Stimulated activated CD4-positive, alpha-beta T cell treated with anti-CD3 and anti-CD28 coated beads, Interleukin-2, amount 100 ng/mL, for 4 hours (primary cell): Measurements from ENCODE around the gene PROX2.

Experiments used
- DNase-seq: peaks from one replicate; pipeline ENCODE4 v3.0.0-alpha.2; 2020; ENCODE audit warnings: low read depth

Gene PROX2

DNA sequence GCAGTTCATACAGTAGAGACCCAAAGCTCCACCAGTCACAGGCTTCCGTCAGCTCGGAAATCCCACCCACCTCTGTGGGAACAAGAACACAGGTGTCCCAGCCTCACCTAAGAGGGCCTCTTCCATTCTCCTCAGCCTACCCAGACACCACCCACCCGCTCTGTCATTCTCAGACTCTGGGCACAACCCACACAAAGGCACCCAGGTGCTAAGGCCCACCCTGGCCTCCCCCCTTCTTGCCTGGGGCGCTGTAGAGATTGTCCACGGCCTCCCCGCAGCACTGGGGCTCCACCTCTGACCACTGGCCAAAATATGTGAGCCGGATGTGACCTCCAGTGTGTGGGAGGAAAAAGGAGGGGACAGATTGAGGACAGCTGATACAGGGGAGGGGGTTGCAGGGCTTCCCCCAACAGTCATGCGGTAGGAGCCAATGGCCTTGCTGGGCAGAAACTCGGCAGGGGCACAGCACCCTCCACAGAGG, 33.0 kb upstream of the PROX2 start:
- no peak for DNase-seq

DNA sequence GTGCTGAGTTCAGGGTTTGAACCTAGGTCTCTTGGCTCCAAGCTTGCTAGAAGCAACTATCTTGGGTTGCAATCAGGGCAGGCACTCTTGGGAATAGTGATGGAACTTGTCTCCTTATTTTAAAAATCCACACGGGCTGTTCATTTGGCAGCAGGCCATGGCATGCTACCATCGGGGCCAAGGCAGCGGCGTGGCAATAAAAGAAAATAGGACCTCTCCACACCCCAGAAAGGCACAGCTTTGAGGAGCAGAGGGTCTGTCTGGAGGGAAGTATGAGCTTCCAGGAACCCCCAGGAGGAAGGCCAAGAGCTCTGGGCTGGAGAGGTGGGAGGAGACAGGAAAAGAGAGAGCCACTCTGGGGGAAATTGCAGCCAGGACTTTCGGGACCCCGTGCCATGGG, 31.8 kb upstream of the PROX2 start:
- DNase-seq, result no peak

DNA sequence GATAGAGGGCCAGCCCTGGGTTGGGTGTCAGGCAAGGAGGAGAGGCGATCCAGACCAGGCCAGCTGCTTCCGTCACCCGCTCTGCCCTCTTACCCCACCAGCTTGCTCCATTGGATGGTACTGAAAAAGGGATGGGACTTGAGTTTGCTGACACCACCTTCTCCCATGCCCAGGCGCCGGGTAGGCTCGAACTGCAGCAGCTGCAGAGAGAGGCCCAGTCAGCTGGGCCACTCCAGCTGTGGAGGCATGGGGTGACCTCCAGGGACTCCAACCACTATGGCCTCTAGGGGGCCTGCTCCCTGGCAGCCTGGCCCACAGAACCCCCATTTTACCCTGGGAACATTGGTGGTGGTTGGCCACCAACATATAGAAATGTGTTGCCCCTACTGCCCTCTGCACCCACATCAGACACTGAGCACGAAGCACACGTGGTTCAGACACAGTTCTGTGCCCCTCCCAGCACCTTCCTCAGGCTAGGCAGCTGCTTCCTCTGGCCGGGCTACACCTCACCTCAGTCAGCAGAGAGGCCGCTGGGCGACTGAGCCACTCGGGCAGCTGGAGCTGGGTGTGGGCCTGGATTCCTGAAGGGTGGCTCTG, 31.1 kb upstream of the PROX2 start:
- no peak for DNase-seq

DNA sequence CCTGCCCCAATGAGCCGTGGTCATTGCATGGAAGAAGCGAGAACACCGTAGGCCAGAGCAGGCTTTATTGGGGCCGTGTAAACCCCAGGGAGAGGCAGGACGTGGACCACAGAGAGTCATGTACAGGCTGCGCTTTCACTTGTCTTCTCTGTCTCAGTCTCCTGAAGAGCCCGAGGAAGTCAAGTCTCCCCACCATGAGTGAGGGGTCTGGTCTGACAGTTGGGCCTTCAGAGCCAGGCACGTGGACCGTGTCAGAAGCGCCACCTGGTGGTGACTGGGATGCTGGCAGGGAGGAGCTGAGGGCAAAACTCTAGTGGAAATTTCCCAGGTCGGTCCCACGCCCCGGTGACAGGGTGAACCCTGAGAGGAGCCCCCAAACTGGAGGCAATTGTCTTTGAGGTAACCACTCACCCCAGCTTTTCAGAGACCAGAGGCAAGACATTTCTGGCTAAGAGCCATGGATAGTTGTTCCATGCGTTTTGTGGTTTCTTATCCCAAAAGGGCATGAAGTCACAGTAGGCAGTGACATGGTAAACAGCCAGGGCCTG, 29.7 kb upstream of the PROX2 start:
- DNase-seq, result peak; percentile 70

DNA sequence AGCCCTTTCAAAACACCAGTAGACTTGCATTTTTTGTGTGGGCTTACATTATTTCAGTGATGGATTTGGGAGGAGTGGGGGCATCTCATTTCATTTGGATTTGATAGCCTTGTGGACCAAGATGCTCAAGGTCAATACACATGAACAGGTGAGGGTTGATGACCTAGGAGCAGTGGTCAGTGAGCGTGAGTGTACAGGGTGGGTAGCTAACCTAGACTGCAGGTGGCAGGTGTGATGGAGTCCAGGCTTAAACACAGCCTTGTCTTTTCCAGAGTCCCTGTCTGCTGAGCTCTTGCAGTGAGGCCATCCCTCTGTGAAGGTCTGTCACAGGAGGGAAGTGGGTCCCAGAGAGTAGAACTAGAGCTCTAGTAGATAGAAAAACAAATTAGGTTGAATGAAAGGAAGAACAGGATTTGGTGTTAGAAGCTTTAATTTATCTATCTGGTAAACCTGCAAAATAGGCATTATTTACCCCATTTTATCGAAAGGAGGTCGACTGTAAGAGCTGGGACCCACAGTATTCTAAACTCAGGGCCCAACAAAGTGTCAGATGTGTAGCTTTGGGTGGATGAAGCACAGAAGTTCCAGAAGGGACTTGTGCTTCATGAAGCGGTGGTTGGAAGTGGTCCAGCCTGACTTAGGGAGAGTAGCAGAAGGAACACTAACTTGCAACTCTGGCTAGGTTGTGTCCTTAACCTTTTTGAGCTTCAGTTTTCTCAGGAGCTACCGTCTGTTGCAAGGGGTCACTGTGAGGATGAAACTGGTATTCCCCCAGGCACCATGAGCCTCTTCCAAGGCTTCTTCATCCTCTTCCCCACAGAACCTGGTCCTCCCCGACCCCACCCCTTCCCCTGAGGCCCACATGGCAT, 28.9 kb upstream of the PROX2 start:
- DNase-seq, result no peak

DNA sequence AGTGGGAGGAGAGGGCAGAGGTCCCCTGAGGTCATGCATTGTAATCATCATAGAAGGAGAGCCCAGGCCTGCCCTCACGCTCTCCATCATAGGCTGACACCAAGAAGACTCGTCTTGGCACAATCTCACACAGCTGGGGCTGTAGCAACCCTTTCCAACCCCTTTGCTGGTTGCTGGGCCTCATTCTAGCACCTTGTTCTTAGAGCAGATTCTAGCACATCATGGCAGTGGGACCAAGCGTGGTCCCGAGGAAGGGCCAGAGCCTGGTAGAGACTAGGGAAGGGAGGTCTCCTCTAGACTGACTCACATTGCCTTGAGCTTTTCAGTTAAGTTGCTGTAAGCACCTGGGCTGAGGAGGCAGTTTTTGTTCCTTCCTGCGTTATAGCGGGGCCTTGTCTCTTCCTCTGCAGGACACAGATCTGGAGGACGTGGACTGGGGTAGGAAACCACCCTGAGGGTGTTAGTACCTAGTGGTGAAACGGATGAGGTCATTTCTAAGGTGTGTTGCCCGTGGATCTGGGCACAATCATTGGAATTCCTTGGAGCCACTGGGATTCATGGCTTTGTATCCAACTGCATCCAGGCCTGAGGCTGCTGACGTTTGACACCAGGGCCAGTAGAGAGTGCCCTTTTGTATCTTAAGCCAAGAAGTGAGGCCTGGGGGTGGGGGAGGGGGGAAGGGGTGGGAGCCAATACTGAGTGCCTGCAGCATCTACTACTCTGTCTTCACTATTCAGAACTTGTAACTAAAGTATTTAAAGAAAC, 27.2 kb upstream of the PROX2 start:
- DNase-seq, result no peak

DNA sequence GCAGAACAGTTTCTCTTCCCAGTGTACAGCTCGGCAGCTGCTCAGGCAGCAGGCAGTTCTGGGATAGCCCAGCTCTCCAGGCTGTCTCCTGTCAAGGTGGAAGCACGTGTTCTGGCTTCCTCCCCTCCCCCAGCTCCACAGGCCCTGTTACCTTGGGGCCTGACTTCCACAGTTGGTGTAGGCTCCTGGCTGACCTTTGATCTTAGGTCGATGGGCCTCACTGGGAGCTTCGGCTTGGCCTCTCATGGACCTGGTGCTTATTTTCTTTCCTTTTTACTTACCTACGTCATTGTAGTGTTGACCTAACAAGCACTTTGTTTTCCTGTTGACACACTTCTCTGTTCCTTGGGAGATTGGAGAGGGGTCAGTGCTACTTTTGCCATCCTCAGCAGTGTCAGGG, 22.7 kb upstream of the PROX2 start:
- no peak for DNase-seq

DNA sequence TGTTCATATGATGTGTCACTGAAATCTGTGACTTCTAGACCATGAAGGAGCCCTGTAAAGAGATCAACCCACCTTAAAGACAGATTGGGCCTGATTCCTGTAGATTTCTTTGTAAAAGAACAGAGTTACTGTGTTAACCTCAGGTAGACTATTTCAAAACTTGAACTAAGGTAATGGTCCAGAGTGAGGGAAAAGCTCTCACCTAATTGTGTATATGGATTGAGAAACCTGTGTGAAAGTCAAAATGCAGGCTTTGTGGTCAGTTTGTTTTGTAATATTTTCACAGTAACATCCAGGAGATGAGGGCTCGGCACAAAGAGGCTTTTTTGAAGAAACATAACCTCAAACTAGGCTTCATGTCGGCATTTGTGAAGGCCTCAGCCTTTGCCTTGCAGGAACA, 22.1 kb upstream of the PROX2 start:
- no peak for DNase-seq

DNA sequence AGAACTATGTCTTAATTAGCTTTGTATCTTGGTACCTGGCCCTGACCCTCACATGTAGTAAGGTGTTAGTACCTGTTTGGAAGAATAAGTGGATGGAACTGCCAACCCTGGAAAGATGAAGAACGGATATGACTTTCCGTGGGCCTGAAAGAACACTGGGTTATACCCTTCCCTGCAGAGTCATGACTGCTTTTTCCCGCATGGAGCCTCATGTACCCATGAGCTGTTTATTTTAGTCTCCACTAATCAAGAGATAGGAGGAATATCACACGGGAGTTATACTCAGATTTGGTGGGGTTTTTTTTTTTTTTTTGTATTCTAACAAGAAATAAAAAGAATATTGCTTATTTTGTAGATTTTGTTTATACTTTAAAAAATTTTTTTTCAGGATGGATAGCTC, 21.7 kb upstream of the PROX2 start:
- DNase-seq, result no peak

DNA sequence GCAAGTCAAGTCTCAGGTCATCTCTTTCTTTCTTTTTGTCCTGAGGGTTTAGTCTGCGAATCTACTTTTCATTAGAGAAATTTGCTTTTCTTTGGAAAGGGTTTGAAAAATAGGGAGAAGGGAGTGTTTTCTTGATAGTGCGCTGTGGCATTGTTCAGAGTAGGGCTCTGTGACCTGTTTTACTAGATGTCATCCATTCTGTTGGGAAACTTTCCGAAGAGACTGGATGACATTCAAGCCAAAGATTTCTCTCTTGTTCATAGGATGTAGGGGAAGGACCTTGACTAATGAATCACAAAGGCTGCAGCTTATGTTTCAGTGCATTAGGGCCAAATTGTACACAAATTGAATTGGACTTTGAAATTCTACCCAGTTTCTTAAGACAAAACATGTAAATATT, 20.5 kb upstream of the PROX2 start:
- DNase-seq, result no peak

DNA sequence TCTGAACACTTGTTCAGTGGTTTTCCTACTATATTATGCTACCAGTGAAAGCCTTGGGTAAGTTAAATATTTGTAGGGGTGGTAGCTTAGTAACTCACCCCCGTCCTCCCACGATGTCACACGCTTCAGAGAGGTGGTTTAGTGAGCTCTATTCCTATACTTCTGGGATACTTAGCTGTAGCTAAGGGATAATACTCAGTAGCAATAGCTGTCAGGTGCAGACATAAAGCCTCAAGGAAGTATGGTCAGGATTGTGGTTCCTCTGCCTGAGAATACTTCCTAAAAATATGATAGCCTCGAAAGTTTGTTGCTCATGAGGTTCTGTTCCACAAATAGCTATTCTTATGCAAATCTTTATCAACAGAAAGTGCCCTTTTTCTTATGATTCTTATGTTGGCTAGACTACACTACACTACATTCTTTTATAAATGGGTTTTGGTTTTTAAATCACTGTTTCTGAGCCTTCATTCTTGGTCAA, 17.7 kb upstream of the PROX2 start:
- no peak for DNase-seq

DNA sequence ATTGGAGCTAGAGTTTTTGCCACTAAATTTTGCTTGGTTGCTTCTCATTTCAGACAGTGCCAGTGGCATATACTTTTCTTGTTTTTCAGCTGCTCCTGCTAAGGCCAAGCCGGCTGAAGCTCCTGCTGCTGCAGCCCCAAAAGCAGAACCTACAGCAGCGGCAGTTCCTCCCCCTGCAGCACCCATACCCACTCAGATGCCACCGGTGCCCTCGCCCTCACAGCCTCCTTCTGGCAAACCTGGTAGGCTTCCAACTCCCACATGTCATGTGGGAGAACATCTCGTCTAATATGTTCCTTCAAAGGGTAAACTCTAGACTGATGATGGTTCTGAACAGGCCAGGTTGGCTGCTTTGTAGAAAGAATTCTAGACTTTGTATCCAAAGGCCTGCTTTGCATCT, 16.8 kb upstream of the PROX2 start:
- DNase-seq, result no peak

DNA sequence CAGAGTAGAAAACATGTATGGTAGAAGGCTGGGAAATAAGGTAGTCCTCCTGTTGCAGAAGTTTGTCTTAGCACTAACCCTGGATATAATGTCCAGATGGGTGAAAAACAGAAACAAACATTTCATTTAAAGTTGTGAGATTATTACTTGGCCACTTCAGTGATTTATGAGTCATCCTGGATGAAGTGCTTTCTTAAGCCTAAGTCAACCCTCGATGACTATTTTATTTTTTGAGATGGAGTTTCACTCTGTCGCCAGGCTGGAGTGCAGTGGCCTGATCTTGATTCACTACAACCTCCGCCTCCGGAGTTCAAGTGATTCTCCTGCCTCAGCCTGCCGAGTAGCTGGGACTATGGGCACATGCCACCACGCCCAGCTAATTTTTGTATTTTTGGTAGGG, 15.9 kb upstream of the PROX2 start:
- DNase-seq, result no peak

DNA sequence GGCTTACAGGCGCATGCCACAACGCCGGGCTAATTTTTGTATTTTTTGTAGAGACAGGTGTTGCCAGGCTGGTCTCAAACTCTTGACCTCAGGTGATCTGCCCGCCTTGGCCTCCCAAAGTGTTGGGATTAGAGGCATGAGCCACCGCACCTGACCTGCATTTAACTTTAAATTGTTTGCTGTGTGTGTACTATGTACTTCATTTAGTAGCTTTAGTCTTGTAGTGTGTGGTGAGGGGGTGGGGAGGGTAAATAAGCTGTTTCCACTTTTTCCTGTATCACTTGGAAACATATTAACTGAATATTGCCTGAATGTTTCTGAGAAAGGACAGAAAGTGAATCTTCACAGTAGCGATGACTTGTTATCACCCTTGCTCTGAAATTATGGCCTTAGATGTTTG, 14.3 kb upstream of the PROX2 start:
- no peak for DNase-seq

DNA sequence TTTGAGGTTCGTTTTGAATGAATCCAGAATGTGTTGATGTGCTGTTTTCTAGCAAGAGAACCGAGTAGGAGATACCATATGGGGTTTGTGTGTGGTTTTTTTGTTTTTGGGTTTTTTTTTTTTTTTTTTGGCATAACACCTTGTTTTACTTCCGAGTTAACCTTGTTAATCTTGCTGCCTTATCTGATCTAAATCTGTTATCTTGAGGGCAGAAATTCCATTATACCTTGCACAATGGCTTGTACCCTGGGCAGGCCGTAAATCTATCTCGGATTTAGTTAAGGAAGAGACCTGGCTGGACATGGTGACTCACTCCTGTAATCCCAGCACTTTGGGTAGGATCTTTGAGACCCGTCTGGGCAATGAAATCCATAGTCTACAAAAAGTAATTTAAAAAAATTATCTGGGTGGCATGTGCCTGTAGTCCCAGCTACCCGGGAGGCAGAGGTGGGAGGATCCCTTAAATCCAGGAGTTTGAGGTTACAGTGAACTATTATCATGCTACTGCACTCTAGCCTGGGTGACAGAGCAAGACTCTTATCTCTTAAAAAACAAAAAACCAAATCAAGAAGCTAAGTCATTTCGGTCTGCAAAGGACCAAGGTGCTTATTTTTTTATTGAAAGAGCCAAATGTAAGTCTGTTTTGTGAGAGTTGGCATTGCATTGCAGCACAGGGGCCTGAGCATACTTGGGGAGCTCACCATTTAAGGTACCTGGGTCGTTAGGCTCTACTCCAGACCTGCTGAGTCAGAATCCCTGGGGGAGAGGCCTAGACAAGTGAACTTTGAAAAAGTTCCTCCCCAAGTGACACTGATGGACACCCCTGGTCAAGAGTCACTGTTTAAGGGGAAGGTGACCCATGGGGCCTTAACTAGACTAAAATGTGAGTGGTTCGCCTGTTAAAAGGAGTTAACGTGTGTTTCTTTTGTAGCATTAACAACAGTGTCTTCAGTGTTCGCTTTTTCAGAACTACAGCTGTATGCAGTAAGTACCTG, 12.5 kb upstream of the PROX2 start:
- no peak for DNase-seq

DNA sequence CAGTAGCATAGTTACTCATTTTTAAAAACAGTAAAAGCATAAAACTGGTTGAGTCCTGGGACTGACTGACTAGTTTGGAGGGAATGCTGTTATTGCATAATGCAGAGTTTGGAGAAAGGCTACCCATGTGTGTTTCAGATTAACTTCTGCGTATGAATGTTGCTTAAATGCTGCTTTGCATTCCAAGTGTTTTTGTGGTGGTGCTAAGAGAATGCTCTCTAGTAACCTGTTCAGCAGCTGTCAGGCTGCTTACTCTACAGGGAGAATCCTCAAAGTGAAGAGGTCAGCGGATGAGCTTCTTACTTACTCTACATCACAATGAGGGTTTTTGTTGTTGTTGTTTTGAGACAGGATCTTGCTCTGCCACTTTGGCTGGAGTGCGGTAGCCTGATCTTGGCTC, 10.1 kb upstream of the PROX2 start:
- no peak for DNase-seq

DNA sequence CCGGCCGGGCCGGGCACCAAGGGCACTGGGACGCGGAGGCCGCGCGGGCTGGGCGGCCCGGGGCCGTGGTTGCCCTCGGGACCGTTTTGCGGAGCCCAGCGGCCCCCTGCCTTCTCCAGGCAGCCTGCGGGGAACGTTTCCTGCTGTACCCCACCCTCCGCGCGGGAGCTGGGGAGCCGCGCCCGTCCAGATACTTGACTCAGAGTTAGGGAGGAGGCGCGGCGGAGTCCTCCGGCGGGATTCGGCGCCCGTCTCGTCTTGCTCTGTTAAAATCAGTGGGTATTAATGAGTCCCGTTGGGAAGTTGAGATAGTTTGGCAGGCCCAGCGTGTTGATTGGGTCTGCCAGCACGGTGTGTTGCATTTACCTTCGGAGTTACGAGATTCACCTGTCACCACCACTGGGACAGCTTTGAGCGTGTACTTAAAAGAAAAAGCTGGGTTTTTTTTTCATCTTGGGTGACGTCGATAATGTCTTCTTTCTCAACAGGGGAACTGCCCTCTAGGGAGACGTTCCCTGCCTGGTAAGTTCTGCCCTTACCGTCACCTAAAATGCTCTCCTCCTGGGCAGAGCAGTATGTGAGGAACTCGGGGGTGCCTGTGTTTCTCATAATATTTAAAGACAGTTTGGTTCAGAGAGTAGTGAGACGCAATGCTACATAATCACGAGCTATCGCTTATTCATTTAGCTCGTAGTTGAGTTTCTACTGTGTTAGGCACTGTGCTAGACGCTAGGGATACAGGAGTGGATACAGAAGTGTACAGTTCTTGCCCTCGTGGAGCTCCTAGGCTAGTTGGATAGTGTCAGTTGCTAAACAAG, 6.4 kb upstream of the PROX2 start:
- DNase-seq, result peak; percentile 27

DNA sequence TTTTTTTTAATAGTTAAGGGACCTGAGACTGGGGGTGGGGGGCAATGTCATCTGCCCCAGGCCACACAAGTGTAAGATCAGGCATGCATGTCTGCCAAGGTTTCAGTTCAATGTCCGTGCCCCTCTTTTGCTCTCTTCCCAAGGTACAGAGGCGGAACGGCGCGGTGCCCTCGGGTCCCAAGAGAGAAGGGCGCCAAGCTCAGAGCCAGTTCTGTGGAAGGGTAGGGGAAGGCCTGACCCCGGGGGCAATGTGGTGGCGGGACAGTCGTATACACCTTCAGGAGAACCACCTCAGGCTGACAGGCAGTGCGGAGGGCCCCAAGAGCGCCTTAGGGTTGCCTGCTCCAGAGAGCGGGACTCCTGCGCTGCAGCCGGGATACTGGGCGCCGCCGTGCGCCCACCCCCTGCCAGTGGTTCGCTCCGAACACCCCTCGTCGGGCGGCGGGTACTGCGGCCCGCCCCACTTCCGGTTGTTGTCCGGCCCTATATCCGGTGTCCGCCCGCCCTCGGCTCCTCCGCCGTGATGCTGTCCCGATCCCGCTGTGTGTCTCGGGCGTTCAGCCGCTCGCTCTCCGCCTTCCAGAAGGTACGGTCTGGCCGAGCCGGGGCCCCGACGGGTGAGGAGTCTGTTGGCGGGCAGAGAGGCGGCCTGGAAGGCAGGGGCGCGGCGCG, 5.6 kb upstream of the PROX2 start, which contains the start of gene DLST:
Gene DLST (plus strand): TSS at position 486 of the 672 bp plus-strand sequence. CDS start 38 bp downstream, at position 524.
- peak; percentile 68 for DNase-seq

DNA sequence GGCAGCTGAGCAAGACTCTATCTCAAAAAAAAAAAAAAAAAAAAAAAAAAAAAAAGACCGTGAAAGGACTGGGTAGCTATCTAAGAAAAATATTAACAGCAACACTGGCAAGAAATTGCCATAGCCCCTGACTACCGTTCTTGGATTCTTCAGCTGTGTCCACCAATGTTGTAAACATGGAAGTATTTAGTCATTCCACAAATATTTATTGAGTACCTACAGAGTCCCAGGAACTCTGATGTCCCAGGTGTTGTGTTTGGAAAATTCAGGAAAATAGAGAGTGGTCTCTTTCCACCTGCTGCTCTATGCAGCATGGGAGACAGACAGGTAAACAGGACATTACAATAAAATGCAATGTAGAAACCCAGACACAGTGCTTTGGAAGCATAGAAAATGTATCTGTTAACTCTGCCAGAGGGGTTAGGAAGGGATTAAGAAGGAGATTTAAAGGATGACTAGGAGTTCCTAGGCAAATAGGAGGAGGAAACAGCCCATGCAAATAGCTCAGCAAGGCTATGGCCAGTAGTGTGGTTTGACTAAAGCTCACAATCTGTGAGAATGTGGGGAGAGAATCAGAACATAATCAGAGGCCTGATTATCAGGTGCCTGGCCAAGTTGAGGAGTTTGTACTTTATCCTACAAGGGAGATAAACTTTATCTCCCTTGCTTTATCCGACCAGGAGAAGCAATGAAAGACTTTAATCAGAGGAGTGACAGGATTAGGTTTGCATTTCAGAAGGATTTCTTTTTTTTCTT, 3.7 kb upstream of the PROX2 start:
- DNase-seq, result no peak
